ENCODE results near the gene THRB. TPM values are rescaled to one million over a fixed set of nuclear protein-coding genes. Genes with fewer than 3 reads are reported as not detected.

Gene THRB
- polyA plus RNA-seq, 1 of the 3 experiments (the other 2 are of a cell fraction): 0.02 TPM

DNA sequence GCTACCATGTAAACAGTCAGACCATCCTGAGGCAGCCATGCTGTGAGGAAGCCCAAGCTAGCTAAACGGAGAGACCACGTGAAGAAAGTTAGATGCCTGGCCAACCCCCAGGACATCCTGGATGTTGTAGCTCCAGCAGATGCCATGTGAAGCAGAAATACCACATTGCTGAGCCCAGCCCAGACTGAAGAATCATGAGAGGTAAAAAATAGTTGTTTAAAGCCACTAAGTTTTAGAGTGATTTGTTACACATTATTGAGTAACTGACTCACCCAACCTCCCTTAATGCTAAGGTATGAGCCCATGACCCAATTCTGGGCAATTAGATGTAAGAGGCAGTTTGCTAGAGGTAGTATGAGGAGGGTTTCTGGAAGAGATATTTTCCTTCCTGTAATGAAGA is 200.5 kb downstream of the THRB start:
- TF ChIP-seq NFIC (IDR thresholded peaks at IDR 0.05; ENCODE audit: borderline replicate concordance): no peak
- Histone ChIP-seq H3K4me3 (ENCODE audit: low read depth in 2 of 2, low read length in 1 of 2) (no peak overlapping the region), H3K27ac (ENCODE audit: low read depth in 2 of 2, low read length in 1 of 2) (no peak overlapping the region), H3K79me2 (ENCODE audit: insufficient read depth) (no peaks in the 10 kb centered on the region), H3K36me3 (replicated peaks in 1 of 2; ENCODE audit: control insufficient read depth in 1 of 2, insufficient read depth in 2 of 2, low read length in 1 of 2) (no peaks in the 10 kb centered on the region), H3K9me3 (no peaks in the 10 kb centered on the region), H3K9ac (no peak overlapping the region), H3K27me3 (ENCODE audit: insufficient read depth) (no peaks in the 10 kb centered on the region), H4K20me1 (ENCODE audit: insufficient read depth) (no peaks in the 10 kb centered on the region), H3K4me2 (no peak overlapping the region), H3F3A (replicated peaks; ENCODE audit: insufficient read depth) (peaks cover under 1% of the 10 kb centered on the region), H3K4me1 (ENCODE audit: control insufficient read depth in 1 of 2, insufficient read depth in 2 of 2, low read depth in 1 of 2, low read length in 1 of 2) (no peaks in the 10 kb centered on the region), H2AFZ (ENCODE audit: low read depth) (no peak overlapping the region), H3K9me2 (no peaks in the 10 kb centered on the region)
- 88% methylated on average over 2 of the region's 2 CpGs for WGBS (ENCODE audit: low lambda C conversion rate)
- no peak for DNase-seq
- ChIA-PET POLR2A (no interaction called here), CTCF (interaction anchor here (0.5 kb wide), 1 partner anchor 135 kb away, joined by 3 read pairs; no protein-coding TSS in a partner anchor)

- H3K4me3 ChIP-seq (ENCODE audit: low read depth in 2 of 2, low read length in 1 of 2): no peak overlapping the region
- H3K36me3 ChIP-seq (replicated peaks in 1 of 2; ENCODE audit: control insufficient read depth in 1 of 2, insufficient read depth in 2 of 2, low read length in 1 of 2): no peaks in the 10 kb centered on the region
- CTCF ChIA-PET: no interaction called here
- no peak overlapping the region for H2AFZ ChIP-seq (ENCODE audit: low read depth)
- no peaks in the 10 kb centered on the region for H3K9me3 ChIP-seq
- no peaks in the 10 kb centered on the region for H3K4me1 ChIP-seq (ENCODE audit: control insufficient read depth in 1 of 2, insufficient read depth in 2 of 2, low read depth in 1 of 2, low read length in 1 of 2)
- H3K79me2 ChIP-seq (ENCODE audit: insufficient read depth): no peaks in the 10 kb centered on the region
- H4K20me1 ChIP-seq (ENCODE audit: insufficient read depth): no peaks in the 10 kb centered on the region
- H3K27me3 ChIP-seq (ENCODE audit: insufficient read depth): no peaks in the 10 kb centered on the region
- no peaks in the 10 kb centered on the region for H3F3A ChIP-seq (replicated peaks; ENCODE audit: insufficient read depth)
- H3K27ac ChIP-seq (ENCODE audit: low read depth in 2 of 2, low read length in 1 of 2): no peak overlapping the region
- TF ChIP-seq GABPA (IDR thresholded peaks at IDR 0.05; ENCODE audit: low read depth) (no peak), PBX3 (IDR thresholded peaks at IDR 0.05) (no peak), MXI1 (IDR thresholded peaks at IDR 0.05; ENCODE audit: low read depth, low read length) (no peak), YY1 (IDR thresholded peaks at IDR 0.05; ENCODE audit: low read depth) (no peak), CHD2 (IDR thresholded peaks at IDR 0.05; ENCODE audit: low read length, partially characterized antibody) (no peak), NRF1 (IDR thresholded peaks at IDR 0.05; ENCODE audit: low read depth, low read length) (no peak), FOSL2 (IDR thresholded peaks at IDR 0.05; ENCODE audit: borderline replicate concordance, low read depth) (no peak), EP300 (IDR thresholded peaks at IDR 0.05; ENCODE audit: borderline replicate concordance in 1 of 2, low read depth in 1 of 2, low read length in 1 of 2) (no peak), RXRA (IDR thresholded peaks at IDR 0.05; ENCODE audit: borderline replicate concordance, low read depth) (no peak), FOXJ3 (CRISPR knock-in tag; IDR thresholded peaks at IDR 0.05) (no peak), JUND (IDR thresholded peaks at IDR 0.05) (no peak)
- TF ChIP-seq, protein P1, sequence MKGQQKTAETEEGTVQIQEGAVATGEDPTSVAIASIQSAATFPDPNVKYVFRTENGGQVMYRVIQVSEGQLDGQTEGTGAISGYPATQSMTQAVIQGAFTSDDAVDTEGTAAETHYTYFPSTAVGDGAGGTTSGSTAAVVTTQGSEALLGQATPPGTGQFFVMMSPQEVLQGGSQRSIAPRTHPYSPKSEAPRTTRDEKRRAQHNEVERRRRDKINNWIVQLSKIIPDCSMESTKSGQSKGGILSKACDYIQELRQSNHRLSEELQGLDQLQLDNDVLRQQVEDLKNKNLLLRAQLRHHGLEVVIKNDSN (IDR thresholded peaks at IDR 0.05; ENCODE audit: borderline replicate concordance, low read depth): no peak
- TF ChIP-seq, protein P2, sequence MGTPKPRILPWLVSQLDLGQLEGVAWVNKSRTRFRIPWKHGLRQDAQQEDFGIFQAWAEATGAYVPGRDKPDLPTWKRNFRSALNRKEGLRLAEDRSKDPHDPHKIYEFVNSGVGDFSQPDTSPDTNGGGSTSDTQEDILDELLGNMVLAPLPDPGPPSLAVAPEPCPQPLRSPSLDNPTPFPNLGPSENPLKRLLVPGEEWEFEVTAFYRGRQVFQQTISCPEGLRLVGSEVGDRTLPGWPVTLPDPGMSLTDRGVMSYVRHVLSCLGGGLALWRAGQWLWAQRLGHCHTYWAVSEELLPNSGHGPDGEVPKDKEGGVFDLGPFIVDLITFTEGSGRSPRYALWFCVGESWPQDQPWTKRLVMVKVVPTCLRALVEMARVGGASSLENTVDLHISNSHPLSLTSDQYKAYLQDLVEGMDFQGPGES (IDR thresholded peaks at IDR 0.05; ENCODE audit: low read depth, low read length): no peak
- TF ChIP-seq, protein P3, sequence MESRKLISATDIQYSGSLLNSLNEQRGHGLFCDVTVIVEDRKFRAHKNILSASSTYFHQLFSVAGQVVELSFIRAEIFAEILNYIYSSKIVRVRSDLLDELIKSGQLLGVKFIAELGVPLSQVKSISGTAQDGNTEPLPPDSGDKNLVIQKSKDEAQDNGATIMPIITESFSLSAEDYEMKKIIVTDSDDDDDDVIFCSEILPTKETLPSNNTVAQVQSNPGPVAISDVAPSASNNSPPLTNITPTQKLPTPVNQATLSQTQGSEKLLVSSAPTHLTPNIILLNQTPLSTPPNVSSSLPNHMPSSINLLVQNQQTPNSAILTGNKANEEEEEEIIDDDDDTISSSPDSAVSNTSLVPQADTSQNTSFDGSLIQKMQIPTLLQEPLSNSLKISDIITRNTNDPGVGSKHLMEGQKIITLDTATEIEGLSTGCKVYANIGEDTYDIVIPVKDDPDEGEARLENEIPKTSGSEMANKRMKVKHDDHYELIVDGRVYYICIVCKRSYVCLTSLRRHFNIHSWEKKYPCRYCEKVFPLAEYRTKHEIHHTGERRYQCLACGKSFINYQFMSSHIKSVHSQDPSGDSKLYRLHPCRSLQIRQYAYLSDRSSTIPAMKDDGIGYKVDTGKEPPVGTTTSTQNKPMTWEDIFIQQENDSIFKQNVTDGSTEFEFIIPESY (IDR thresholded peaks at IDR 0.05; ENCODE audit: borderline replicate concordance, low read depth): no peak
- no peak overlapping the region for H3K9ac ChIP-seq
- H3K4me2 ChIP-seq: no peak overlapping the region
- no peaks in the 10 kb centered on the region for H3K9me2 ChIP-seq
- POLR2A ChIA-PET: no interaction called here
- no peak for DNase-seq
Measured at GRCh38 chr3:24291646-24292045, 203.0 kb downstream of the THRB start.
